ENCODE results near the gene TIFAB.

Gene TIFAB

DNA sequence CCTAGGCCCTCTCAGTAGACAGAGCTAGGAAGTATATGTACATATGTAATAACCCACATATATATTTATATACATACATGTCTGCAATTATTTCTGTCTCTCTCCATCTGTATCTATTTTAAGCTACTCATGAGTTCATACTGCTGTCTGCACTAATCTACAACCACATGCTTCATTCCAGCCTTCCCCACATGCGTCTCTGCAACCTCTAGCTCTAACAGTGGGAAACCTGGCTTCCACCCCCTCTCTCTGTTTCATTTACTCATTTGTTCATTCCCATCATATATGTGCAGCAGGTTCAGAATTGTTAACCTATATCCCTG, 28.3 kb downstream of the TIFAB start:
- DNase-seq (ENCODE audit: low spot score), result no peak
- no peak overlapping the region for H3K27ac ChIP-seq
- TF ChIP-seq, protein P1, sequence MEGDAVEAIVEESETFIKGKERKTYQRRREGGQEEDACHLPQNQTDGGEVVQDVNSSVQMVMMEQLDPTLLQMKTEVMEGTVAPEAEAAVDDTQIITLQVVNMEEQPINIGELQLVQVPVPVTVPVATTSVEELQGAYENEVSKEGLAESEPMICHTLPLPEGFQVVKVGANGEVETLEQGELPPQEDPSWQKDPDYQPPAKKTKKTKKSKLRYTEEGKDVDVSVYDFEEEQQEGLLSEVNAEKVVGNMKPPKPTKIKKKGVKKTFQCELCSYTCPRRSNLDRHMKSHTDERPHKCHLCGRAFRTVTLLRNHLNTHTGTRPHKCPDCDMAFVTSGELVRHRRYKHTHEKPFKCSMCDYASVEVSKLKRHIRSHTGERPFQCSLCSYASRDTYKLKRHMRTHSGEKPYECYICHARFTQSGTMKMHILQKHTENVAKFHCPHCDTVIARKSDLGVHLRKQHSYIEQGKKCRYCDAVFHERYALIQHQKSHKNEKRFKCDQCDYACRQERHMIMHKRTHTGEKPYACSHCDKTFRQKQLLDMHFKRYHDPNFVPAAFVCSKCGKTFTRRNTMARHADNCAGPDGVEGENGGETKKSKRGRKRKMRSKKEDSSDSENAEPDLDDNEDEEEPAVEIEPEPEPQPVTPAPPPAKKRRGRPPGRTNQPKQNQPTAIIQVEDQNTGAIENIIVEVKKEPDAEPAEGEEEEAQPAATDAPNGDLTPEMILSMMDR (conservative IDR thresholded peaks at IDR 0.05; ENCODE audit: low read depth), result no peak
- CTCF ChIA-PET, result interaction anchor here (0.7 to 1.2 kb wide), 2 partner anchors 15 to 142 kb away, joined by 3 to 5 read pairs; no protein-coding TSS in a partner anchor
- POLR2A ChIA-PET (ENCODE audit: low non-redundant PET), result no interaction called here

DNA sequence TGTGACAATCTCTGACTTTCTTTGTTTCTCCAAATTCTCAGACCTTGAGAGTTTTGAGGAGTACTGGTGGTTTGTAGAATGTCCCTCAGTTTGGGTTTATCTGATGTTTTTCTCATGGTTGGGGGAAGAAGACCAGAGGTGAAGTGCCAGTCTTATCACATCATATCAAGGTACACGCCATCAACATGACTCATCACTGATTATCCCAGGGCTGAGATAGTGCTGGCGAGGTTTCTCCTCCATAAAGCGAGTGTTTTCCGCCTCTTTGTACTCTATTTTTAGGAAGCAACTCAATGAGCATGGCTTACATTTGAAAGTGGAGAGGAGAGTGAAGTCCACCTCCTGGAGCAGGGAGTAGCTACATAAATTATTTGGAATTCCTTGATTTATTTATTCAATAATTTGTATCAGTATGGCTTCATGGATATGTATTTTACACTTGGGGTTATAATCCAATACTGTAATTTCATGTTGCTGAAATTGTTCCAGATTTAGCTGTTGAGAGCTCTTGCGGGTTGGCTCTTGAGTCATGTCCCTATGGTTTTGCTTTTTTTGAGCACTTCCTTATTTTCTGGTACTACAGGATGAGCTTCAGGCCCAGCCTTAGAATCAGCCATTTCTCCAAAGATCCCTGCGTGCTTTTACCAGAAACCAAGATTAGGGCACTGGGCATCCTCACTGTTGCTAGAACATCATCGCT, 28.9 kb downstream of the TIFAB start:
- no peak for DNase-seq (ENCODE audit: low spot score)

DNA sequence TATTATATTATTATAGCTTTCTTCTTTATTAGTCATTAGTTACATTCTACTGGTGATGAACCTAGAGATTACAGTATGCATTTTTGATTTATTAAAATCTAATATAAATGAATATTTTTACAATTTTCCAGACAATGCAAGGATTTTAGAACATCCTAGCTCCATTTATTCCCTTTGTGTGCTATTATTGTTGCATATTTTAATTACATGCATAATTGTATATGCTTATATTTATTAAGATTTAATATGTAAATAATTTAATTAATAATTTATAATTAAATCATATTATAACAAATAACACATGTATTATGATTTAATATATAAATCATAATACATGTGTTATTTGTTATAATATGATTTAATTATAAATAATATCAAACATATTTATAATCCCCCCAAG, 29.7 kb downstream of the TIFAB start:
- ChIA-PET POLR2A (ENCODE audit: low non-redundant PET) (no interaction called here), CTCF (interaction anchor here (0.5 to 0.6 kb wide), 2 partner anchors 451 to 751 kb away, joined by 3 to 5 read pairs; no protein-coding TSS in a partner anchor)

More for the DNA sequence above, 28.9 kb downstream of the TIFAB start:
- CTCF ChIA-PET, result interaction anchor here (0.6 to 1.2 kb wide), 4 partner anchors 15 to 143 kb away, joined by 3 to 5 read pairs (median 3); no protein-coding TSS in a partner anchor
- POLR2A ChIA-PET (ENCODE audit: low non-redundant PET), result no interaction called here
- TF ChIP-seq, protein P1 (conservative IDR thresholded peaks at IDR 0.05; ENCODE audit: low read depth), result no peak
- H3K27ac ChIP-seq, result no peak overlapping the region

DNA sequence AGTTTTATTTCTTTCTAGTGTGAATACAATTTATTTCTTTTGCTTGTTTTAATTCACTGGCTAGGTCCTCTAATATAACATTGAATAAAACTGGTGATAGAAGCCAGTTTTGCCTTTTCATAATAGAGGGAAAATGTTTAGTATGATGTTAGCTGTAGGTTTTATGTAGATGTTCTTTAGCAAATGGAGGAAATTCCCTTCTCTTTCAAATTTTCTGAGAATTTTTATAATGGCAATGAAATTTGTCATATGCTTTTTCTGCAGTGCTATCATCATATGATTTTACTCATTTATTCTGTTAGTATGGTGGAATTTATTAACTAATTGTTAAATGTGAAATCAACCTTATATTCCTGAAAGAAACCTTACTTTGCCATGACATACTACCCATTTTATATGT, 35.1 kb downstream of the TIFAB start:
- POLR2A ChIA-PET (ENCODE audit: low non-redundant PET), result no interaction called here
- DNase-seq (ENCODE audit: low spot score), result no peak
- CTCF ChIA-PET, result interaction anchor here (0.6 kb wide), 1 partner anchor 1605 kb away, joined by 3 read pairs; no protein-coding TSS in a partner anchor
- H3K27ac ChIP-seq, result no peak overlapping the region
- TF ChIP-seq, protein P1 (conservative IDR thresholded peaks at IDR 0.05; ENCODE audit: low read depth), result no peak

More for the DNA sequence above, 29.7 kb downstream of the TIFAB start:
- DNase-seq (ENCODE audit: low spot score), result no peak
- TF ChIP-seq, protein P1 (conservative IDR thresholded peaks at IDR 0.05; ENCODE audit: low read depth), result no peak
- no peak overlapping the region for H3K27ac ChIP-seq

DNA sequence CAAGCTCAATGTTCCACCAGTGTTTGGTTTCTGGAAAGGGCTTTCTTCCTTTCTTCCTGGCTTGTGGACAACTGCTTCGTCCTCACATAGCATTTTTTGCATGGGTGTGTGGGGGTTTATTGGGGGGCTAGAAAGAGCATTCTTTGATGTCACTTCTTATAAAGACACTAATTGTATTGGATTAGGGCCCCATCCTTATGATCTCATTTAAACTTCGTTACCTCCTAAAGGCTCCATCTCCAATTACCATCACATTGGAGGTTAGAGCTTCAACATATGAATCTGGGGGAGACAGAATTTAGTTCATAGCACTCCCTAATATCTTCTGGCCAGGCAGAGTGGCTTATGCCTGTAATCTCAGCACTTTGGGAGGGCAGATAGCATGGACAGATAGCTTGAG, 47.1 kb downstream of the TIFAB start:
- TF ChIP-seq, protein P1 (conservative IDR thresholded peaks at IDR 0.05; ENCODE audit: low read depth), result no peak
- ChIA-PET POLR2A (ENCODE audit: low non-redundant PET) (no interaction called here), CTCF (interaction anchor here (0.5 to 1.4 kb wide), 4 partner anchors 16 to 66 kb away, joined by 3 to 4 read pairs (median 3); no protein-coding TSS in a partner anchor)
- DNase-seq (ENCODE audit: low spot score), result no peak
- no peak overlapping the region for H3K27ac ChIP-seq

DNA sequence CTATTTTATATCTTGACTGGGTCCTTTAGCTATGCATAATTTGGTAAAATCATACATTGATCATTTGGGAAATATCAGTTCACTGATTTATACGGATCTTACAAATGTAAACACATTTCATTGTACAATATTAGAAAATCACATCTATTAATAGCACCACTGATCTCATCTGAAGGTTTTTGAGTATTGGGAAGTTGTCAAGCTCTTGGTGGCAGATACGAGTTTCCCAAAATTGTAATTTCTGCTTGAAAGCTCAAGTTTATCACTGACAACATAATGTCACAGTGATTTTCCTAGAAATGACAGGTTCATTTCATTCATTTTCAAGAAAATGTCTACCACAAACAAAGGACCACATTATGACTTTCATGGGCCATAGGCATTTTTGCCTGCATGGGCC, 50.1 kb downstream of the TIFAB start:
- TF ChIP-seq, protein P1 (conservative IDR thresholded peaks at IDR 0.05; ENCODE audit: low read depth), result no peak
- no peak for DNase-seq (ENCODE audit: low spot score)
- H3K27ac ChIP-seq, result no peak overlapping the region
- ChIA-PET POLR2A (ENCODE audit: low non-redundant PET) (no interaction called here), CTCF (interaction anchor here (0.6 kb wide), 1 partner anchor 150 kb away, joined by 3 read pairs; no protein-coding TSS in a partner anchor)

Data from RWPE1 (cell line).